Fibroblast of skin of scalp (primary cell): ENCODE data around the gene ASCC3.
A peak's percentile ranks its signal among the peaks of the same experiment; 100 is the strongest.

Experiments used
- DNase-seq: peaks from one replicate; pipeline ENCODE4 v3.0.0-alpha.2; 2013

Gene ASCC3

DNA sequence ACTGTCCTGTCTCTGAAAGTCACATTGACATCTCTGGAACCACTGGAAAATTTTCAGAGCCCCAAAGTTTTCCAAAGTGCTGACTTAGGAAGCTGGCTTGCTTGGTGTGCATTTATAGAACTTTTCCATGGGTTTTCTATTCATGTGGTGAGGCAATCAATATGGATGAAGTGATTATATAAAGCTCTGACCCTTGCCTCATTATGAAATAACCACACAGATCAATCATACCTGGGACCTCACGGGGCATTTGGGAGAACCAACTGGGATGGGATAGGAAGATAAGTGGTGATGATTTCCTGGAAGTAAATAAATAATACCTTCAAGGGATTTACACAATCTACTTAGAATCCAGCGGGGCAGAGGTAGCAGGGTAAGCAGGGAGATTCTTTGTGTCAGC lies 393.5 kb downstream of the ASCC3 start:
- no peak for DNase-seq

DNA sequence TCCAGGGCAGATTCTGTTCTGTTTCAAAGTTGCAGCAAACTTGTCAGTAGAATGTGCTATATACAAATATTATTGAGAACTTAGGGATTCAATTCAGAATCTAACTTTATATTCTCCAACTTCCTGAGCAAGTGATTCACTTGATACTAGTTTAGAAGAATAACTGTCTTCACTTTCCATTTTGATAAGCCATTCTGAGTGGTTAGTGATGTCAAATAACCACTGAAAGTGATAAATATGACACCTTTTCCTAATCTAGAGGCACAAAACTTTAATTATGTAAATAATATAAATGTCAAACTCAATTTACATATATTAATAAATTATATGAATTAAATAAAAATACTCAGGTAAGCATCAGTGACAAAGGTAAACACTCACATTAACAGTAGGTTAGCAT lies 395.9 kb downstream of the ASCC3 start:
- no peak for DNase-seq

DNA sequence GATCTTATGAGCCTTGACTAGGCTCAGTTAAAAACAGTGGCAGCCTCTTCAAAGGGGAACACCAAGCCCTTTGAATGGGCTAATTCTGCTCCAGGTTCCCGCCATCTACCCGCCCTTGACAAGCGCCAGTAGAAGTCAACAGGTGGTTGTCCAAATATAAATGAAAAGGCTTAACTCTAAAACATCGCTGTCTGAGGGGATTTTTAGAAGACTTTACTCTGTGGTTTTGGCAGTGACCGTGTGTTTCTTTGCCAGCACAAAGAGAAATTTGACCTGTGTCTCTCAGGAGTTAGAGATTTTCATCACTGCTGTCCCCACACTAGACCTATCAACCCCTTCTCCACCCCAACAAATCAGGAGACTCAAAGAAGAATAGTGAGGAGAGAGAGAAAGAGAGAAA lies 396.7 kb downstream of the ASCC3 start:
- DNase-seq = no peak

DNA sequence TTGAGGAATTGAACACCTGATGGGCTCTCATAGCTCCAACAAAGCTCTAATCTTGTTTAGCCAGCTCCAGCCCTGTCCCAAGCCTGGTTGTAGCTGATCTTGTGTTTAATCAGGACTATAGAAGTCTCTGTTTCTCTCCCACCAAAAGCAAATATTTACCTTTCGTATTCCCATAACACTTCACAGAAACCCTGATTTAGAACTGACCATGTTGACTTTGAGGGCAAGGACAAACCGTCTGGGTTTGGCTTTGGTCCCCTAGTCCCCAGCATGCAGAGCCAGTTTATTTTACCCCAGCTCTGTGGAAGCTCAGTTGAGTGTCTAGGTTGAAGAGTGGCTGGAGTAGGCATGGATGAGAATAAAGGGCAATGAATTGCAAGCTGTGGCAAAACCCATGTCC lies 398.4 kb downstream of the ASCC3 start:
- no peak for DNase-seq

DNA sequence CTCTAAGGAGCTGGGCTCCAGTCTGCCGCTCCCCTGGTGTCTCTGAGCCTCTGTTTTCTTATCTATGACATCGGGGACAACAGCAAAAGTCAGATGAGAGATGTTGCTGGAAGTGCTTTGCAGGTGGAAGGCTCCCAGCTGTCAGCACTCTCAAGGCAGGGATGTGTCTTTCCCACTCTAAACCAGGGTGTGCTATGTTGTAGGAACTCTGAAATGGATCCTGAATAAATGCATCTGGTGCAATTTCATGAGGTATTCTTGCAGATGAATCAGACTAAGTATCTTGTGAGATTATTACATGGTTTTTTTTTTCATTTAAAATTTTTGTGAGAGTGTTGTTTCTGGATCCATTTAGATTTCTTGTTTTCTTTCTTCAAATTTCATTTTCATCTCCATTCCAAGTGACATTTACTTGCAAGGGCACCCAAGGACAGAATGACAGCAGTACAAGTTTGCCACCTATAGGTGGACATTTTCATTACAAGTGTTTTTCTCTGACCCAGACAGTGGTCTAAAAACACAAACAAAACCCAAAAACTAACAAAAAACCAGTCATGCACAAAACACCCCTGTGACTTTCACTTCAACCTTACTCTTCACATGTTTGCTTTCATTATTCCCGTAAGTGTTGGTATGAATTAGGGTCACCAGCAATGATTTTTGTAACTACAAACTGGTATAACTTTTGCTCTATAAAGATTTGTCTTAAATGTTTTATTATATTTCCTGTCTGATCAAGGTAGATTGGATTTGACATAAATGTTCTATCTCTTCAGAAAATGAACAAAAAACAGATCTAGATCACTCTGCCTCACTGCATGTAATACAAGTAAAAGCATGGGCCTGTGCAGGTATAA lies 401.7 kb downstream of the ASCC3 start:
- DNase-seq = peak; percentile 63

DNA sequence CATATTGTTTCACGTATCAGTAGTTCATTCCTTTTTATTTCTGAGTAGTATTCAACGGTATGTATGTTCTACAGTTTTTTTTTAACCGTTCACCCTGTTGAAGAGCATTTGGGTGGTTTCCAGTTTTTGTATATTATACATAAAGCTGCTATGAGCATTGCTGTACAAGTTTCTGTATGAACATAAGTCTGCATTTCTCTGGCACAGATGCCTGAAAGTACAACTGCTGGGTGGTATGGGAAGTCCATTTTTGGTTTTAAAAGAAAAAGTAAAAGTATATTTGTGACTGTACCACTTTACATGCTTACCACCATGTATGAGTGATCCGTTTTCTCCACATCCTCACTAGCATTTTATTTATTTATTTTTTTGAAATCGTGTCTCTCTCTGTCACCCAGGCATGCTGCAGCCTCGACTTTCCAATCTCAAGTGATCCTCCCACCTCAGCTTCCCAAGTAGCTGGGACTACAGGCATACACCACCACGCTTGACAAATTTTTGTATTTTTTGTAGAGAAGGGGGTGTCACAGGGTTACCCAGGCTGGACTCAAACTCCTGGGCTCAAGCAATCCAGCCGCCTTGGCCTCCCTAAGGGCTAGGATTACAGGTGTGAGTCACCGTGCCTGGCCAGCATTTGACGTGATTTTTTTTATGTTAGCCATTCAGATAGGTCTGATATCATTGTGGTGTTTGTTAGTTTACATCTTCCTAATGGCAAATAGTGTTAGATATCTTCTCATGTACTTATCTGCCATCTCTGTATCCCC lies 405.4 kb downstream of the ASCC3 start:
- DNase-seq = no peak

DNA sequence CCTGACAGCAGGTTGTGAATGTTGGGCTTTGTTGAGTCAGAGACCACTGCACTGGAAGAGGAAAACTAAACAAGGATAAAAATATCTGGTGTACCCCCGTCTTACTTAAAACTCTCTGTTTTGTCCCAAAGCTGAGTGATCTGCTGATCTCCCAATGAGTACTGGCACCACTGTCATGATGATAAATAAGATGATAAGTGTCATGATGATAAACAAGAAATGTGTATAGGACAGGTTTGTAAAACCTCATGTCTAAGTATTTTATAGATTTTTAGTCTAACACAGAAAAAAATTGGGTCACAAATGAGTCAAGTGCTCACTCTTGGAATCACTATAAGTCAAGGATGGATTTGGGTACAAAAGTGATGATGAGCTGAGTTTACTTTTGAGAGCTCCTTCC lies 407.9 kb downstream of the ASCC3 start:
- no peak for DNase-seq

DNA sequence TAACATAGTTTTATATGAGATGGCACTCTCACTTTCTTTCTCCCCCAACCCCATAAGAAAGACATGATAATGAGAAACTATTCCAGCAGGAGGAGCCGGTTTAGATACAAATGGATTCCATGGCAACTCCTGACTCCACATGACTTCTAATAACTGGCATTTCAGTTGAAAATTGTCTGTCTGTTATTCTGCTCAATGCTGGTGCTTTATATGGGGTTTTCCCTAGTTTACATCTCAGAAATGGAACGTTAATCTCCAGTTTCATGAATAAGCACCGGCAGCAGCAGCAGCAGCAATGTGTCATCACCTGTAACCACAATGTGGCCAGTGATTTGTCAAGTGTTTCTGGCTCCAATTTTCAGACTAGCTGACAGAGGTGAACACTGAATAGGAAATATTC lies 408.5 kb downstream of the ASCC3 start:
- DNase-seq = peak; percentile 47

DNA sequence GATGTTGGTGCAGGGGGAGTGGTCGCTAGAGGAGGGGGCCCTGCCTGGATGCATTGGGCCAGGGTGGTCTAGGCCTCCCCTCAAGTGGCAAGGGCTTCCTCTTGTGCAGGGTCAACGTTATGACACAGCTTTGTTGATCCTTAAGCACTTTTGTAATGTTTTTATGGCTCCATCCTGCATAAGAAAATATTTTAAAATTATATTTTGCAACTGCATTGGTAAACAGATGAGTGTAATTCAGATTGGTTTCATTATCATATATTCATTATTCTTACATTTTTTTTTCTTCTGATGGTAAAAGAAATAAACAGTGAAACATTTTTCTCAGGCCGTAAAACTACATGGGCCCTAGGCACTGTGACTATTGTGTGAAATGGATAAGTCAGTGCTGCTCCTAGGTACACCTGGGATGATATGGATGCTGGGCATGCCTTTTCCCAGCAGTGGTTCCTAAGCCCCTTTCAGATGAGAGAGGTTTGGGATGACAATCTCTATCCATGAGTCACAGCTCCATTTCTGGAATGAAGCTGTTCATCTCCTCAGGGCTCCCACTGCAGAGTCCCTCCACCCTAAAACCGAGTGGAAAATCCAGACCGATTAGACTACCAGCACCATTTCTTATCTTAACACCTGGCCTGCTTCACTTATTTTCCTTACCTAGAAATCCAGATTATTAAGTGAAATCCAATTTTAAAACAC lies 410.6 kb downstream of the ASCC3 start:
- no peak for DNase-seq

DNA sequence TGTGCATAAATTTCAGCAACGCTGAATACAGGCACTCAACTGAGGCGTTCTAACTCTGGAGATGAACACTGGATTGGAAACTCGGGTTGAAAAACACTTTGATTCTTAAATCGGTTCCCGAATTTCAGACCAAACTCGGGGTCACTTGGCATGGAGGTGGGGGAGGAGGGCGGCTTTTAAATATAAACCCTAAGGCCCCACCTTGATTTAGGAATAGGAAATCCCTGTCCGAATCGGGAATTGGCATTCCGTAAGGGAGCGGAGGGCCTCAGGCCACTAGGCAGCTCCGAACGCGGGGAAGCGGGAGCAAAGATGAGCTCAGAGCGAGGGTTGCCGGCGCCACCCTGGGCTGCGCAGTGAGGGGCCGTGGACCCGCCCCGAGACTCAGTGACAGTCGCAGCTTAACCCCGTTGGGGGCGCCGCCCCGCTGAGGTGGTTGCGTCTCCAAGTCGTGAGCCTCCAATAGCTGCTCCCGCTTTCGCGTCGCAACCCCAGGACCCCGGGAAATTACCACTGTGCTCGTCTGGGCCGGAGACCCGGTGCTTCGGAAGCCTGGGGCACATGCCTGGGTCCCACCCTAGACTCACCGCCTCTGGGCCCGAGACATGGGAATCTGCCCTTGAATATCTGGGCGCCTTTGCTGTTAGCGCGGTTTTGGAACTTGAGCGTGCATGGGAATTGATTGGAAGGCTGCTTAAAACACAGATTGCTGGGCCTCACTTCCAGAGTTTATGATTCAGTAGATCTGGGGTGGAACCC lies 411.8 kb downstream of the ASCC3 start:
- no peak for DNase-seq

DNA sequence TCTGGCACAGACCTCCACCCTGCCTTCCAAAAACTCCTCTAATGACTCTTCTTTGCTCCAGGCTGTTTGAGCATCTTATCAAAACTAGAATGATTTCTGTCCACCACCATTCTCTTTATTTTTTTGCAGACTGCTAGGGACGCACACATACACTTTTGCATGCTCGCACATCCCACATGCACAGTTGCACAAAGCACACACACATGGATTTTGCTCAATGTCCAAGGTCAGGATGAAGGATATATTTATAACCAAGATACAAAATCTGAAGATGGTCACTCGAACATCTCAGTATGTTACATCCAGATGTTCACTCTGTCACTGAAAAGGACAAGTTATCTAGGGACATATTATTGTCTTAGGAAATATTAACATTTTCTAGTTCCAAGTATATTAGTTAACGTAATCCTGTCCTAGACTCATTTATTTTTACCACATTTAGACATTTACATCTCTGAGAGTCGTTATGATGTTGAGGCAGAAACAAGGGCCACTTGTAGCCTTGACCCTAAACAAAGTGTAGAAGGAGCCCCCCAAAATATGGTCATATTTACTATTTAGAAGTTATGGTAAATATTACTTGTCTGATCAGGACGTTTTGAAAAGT lies 413.0 kb downstream of the ASCC3 start:
- DNase-seq = no peak

DNA sequence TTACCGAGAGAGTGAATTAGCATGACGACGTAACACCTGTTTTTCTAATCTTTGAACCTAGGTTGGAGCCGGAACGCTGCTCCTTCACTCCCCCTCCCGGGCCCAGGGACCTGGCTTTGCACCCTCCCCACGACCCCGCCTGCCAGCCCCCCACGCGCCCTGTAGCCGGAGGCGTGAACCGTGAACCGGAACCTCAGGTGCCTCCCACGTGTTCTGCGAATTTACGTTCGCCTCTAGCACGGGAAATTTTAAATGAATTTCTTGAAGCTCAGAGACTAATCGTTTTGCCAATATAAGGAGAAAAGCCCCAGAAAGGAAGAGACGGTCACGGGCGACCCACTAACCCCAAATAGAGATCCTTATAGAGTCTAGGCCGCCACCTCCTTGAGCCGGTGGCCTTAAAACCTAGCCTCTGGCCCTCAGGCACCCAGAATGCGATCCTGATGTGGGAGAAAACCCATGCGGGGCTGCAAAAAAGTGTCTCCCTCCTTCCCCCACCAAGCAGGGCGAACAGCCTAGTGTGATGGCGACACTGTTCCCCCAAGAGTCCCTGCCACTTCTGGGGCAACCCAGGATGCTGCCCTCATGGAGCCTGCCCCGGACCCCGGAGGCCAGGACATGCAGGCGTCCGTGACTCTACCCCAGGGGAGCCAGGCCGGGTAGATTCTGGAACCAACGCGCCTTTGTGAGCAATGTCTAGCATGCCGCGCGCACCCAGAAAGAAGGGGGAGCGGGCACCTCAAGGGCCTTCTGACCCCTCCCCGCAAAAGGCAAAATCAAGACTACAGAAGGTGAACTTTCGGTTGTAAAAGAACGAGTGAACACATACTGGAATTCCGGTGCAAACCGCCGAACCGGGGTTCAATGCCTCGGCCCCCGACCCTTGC lies 413.8 kb downstream of the ASCC3 start:
- no peak for DNase-seq

DNA sequence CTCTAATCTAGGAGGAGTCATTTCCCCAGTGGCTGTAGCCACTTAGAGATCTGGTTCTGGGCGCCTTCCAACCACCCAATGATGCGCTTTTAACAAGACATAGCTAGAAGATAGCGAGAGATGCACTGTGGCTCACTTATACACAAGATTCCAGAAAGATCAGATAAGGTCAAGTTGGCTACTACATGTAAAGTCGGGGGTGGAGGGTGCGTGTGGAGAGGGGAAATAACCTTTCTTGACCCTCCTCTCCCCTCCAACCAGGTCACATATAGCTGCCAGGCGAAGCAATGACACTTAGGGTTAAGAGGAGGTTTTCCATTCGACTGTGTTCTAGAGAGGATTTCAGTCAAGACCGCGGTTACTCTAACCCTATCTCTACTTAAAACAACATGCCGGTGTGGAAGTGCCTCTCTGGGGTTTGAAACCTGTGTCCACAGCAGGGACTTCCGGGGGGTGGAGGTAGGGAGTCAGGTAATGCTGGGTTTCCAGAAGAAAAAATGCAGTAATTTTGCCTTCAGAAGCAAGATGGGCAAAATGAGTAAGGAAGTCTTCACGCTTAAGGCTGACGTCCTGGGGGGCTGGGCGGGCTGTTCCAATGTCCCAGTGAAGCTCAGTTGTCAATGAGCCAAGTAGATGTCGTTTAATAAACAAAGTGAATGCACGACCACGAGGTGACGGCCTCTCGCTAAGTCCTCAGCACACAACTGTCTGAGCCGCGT lies 414.6 kb downstream of the ASCC3 start:
- no peak for DNase-seq

DNA sequence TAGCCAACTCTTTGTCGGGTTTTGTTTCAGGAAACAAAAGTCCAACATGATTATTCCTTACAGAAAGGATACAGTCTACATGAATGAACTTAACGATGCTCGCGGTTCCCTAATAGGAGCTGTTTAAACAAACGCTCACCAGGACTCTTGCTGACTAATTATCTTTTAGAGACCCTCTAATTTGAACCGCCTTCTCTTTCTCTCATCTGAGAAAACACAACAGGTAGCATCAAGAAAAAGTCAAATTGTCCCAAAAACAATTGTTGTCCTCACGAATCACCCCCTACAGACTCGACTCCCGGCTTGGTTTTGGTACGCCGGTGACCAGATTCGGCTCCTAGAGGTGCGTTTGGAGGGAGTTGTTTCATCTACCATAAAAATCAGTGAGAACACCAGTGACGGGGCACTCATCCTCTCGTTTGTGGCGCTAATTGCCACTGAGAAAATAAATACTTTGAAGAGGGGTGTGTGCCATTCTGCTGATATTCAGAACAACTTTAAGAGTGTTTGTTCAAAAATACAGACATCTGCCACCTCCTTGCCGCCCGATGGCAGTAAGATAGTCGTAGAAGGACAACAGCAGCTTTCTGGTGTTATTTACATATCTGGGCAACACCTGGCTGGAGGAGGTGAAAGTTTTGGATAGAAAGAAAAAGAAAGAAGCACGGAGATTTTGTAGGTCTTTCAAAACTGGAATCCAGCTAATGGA lies 415.3 kb downstream of the ASCC3 start:
- no peak for DNase-seq

DNA sequence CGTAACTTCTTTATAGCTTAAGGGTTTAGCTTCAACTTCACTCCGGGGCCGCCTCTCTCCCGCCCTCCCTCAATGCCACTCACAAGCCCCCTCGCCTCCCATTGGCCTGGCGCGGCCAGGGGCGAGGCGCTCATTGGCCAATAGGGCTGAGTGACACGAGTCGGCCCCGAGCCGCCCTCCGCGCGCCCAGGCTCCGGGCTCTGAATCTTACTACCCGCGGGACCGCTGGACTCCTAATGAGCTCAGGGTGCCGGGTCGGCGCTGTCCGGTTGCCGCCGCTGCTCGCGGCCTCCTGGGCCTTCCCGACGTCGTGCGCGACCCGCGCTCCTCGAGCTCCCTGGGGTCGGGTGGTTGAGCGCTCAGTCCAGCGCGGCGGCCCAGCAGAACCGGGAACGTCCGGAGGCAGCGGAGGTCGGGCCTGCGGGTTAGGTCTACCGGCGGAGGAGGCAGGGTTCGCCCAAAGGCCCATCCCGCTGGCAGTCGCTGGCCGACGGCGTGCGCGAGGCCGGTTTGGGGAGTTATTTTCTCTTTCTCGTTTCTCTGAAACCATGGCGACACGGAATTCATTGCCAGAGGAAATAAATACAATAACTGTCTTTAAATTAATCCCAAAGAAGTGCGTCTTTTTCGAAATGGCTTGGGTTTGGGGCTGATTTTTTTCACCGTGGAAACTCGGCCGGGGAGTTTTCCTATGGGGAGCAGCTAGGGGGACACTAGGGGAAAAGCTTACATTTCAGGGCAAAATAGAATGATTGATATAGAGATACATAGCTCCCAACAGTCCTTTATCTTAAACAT lies 416.0 kb downstream of the ASCC3 start, which contains the start of gene SIM1:
Gene SIM1, minus strand, starts transcription at position 19 of the 798 bp plus-strand sequence. CDS start 1,453 bp downstream, outside the sequence.
- peak; percentile 98 for DNase-seq

DNA sequence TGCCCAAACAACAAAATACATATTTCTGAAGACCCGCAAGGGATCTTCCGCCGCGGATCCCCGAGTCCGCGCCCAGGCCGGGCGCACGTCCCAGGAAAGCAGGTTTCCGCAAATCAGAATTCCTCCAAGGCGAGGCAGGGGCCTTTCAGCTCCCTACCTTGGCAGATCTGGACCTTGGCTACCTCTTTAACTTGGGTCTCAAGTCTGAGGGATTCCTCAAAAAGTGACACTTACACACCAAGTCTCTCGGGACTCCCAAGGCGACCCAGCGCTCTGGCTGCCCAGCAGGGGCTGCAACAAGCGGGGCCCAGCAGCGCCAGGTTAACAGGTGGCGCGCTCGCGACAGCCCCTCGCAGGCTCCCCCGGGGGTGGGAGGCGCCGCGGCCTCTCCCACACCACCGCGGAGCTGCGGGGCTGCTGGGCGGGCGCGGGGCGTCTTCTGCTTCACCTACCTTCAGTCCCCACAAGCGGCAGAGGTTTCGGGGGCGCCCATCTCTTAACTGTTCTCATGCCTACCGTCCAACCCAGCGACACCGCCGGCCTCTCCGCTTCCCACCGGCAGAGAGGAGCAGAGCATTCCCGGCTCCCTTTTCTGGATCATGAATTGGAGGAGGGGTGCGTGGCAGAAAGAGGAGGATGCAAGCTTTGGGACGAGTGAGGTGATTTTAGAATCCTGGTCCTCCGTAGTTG lies 416.8 kb downstream of the ASCC3 start:
- DNase-seq = no peak

DNA sequence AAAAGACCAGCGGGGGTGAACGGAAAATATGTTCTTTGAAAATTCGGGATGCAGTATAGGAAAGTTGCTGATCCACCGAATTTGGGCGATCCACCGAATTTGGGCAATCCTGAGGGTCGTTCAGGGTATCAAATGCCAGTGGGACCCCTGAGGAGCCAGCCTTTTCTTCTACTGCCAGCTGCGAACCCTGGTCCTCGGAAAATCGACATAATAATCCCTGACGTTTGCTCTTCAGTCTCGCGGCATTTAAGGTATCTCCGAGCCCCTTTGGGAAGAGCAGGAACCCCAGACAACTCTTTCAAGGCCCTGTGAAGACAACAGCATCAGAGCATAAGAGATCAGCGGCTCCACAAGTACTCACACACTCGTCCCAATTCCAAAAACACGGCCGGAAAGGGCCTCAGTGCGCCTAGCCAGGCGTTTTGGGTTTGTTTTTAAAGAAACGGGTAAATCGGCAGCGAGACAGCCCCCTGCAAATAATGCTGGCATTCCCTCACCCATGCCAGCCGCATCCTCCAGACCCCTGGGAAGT lies 417.4 kb downstream of the ASCC3 start:
- DNase-seq = peak; percentile 48
